Measurements from ENCODE around the gene SMYD5.

SMYD5 gene

DNA sequence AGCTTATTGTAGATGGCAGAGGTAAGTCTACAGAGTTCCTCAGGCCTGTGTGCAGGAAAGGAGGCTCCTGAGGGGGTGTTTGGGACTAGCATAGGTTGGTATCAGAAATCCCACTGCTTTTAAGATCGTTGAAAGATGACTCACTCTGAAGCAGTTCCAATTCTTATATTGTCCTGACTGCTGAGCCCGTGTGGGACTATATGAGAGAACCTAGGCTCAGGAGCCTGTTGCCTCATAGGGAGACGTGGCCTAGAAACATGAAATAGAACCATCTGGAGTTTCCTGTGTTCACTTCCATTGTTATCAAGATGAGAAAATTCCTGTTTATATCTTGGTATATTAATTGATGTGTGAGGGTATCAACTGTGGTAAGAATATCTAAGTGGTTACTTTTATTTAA, 25.7 kb downstream of the SMYD5 start:
- no peak for DNase-seq (ENCODE audit: extremely low read depth, low read depth)
- TF ChIP-seq, protein P1, sequence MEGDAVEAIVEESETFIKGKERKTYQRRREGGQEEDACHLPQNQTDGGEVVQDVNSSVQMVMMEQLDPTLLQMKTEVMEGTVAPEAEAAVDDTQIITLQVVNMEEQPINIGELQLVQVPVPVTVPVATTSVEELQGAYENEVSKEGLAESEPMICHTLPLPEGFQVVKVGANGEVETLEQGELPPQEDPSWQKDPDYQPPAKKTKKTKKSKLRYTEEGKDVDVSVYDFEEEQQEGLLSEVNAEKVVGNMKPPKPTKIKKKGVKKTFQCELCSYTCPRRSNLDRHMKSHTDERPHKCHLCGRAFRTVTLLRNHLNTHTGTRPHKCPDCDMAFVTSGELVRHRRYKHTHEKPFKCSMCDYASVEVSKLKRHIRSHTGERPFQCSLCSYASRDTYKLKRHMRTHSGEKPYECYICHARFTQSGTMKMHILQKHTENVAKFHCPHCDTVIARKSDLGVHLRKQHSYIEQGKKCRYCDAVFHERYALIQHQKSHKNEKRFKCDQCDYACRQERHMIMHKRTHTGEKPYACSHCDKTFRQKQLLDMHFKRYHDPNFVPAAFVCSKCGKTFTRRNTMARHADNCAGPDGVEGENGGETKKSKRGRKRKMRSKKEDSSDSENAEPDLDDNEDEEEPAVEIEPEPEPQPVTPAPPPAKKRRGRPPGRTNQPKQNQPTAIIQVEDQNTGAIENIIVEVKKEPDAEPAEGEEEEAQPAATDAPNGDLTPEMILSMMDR (IDR thresholded peaks at IDR 0.05; ENCODE audit: low read depth, low read length, missing control alignments), result no peak
- no peak overlapping the region for H3K4me3 ChIP-seq (replicated peaks; ENCODE audit: low read depth, low read length)

- TF ChIP-seq, protein P1 (IDR thresholded peaks at IDR 0.05; ENCODE audit: low read depth, low read length, missing control alignments), result no peak
- H3K4me3 ChIP-seq (replicated peaks; ENCODE audit: low read depth, low read length), result no peak overlapping the region
- DNase-seq (ENCODE audit: extremely low read depth, low read depth), result peak; percentile 44
Measured at GRCh38 chr2:73243884-73244570, 30.0 kb downstream of the SMYD5 start.

GRCh38 chr2:73244580-73244979, 30.5 kb downstream of the SMYD5 start:
- H3K4me3 ChIP-seq (replicated peaks; ENCODE audit: low read depth, low read length), result no peak overlapping the region
- TF ChIP-seq, protein P1 (IDR thresholded peaks at IDR 0.05; ENCODE audit: low read depth, low read length, missing control alignments), result no peak
- DNase-seq (ENCODE audit: extremely low read depth, low read depth), result no peak

GRCh38 chr2:73246850-73247249, 32.8 kb downstream of the SMYD5 start:
- no peak overlapping the region for H3K4me3 ChIP-seq (replicated peaks; ENCODE audit: low read depth, low read length)
- DNase-seq (ENCODE audit: extremely low read depth, low read depth), result no peak
- TF ChIP-seq, protein P1 (IDR thresholded peaks at IDR 0.05; ENCODE audit: low read depth, low read length, missing control alignments), result no peak

DNA sequence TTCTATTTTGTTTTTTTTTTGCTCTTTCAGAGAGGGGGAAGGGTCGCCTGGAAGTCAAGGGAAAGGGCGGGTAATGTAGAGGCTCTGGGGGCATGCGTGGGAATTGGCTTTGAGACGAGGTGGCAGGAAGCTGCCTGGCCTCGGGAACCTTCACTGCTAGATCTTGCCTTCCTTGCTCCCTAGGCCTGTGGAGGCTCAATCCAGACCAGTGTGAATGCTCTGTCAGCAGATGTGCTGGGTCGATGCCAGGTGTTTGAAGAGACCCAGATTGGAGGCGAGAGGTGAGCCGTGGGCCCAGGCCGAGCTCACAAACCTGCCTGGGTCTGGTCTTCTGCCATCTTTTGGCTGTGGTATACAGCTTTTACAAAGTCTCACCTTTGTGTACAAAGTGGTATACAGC, 35.6 kb downstream of the SMYD5 start:
- H3K4me3 ChIP-seq (replicated peaks; ENCODE audit: low read depth, low read length), result no peak overlapping the region
- no peak for DNase-seq (ENCODE audit: extremely low read depth, low read depth)
- TF ChIP-seq, protein P1 (IDR thresholded peaks at IDR 0.05; ENCODE audit: low read depth, low read length, missing control alignments), result no peak

DNA sequence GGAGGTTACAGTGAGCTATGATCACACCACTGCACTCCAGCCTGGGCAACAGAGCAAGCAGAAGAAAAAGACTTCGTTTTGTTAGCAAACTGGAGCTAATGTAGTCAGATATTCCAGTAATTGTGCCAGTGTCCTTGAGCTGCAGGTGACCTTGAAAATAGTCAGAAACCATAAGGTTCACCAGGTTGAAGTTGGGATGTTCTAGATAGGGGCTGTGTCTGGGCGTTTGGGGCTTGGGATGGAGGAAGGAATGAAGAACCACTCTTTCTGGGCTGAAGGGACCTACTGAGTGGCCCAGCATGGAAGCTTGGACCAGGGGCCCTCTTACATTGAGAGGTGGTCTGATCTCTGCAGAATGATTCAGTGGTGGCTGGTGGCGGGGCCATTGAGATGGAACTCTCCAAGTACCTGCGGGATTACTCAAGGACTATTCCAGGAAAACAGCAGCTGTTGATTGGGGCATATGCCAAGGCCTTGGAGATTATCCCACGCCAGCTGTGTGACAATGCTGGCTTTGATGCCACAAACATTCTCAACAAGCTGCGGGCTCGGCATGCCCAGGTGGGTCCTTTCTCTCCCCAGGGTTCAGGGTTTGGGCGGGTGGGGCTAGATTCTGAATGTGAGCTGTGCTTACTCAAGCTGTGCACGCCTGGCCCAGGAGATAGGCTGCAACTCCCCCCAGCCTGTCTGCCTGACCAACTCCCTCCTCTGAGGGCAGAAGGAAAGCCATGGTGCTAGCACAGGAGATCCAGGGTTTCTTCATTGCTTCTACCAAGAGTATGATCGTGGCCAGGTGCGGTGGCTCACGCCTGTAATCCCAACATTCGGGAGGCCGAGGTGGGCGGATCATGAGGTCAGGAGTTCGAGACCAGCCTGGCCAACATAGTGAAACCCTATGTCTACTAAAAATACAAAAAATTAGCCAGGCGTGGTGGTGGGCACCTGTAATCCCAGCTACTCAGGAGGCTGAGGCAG, 37.1 kb downstream of the SMYD5 start:
- H3K4me3 ChIP-seq (replicated peaks; ENCODE audit: low read depth, low read length), result no peak overlapping the region
- no peak for DNase-seq (ENCODE audit: extremely low read depth, low read depth)
- TF ChIP-seq, protein P1 (IDR thresholded peaks at IDR 0.05; ENCODE audit: low read depth, low read length, missing control alignments), result no peak

Data from HFF-Myc (cell line).